ENCODE measurements around the gene TMEM9. TPM values are rescaled to one million over a fixed set of nuclear protein-coding genes. Genes with fewer than 3 reads are reported as not detected.
A peak's percentile ranks its signal among the peaks of the same experiment; 100 is the strongest.

The TMEM9 gene
- polyA plus RNA-seq, 3 donors = 13.6 to 43.6 (median 22.4) TPM

DNA sequence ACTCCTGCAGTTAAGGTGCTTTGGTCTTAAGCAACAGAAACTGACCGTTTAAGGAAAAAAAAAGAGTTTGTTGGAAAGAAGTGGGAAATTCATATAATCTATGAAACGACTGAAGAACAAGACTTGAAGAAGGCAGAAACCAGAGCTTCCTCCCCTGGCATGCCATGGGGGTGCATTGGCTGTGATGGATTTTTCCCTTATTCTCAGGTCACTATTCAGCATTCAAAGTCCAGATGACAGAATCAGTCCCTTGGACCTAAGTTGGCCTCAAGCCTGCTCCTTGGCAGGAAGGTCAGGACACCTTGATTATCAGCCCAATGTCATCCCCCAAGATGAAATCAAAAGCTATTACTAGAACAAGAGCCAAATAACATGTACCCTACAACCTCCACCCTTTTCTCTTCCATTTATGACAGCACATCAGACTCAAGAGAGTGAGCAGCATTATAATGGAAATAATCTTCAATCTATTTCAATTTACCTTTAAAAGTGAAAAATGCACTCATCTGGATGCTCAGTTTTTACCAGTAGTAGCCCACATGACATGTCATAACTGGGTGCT, 15.8 kb upstream of the TMEM9 start:
- intact Hi-C loops (cut with micrococcal nuclease) = no loop called here
- no peaks in the 10 kb centered on the region for H3K79me2 ChIP-seq (ENCODE audit: insufficient read depth, low read length)
- H3K4me1 ChIP-seq (ENCODE audit: control insufficient read depth in 1 of 2, insufficient read depth in 2 of 2, low read length in 2 of 2) = peaks cover 9 to 10% of the 10 kb centered on the region in 2 donors
- H3K4me2 ChIP-seq (replicated peaks; ENCODE audit: extremely low read depth, low read length, poor library complexity, severe bottlenecking) = peak overlapping the region; percentile 97
- H3K4me3 ChIP-seq (replicated peaks in 1 of 3; ENCODE audit: low read depth in 2 of 3, low read length in 3 of 3) = peak overlapping the region in 1 of 3 experiments; percentile 88
- no peak for DNase-seq
- Mint-ChIP-seq H3K36me3 (peaks cover 2 to 6% of the 10 kb centered on the region in 2 donors), H3K9me3 (peaks cover 0 to 7% (median 4%) of the 10 kb centered on the region in 7 donors), H3K4me3 (no peak overlapping the region), H3K27me3 (ENCODE audit: low read depth in 3 of 3) (peaks cover 6 to 21% (median 11%) of the 10 kb centered on the region in 3 donors), H3K27ac (peak overlapping the region in 2 of 7 donors; percentile 59 to 79), H3K4me1 (peaks cover 16% of the 10 kb centered on the region)
- 83% methylated on average over 1 of the region's 2 CpGs for WGBS (ENCODE audit: insufficient coverage)
- peaks cover 0 to 6% of the 10 kb centered on the region in 2 donors for H3K9me3 ChIP-seq (replicated peaks in 1 of 2; ENCODE audit: control insufficient read depth in 1 of 2, insufficient read depth in 1 of 2, low read length in 2 of 2)
- peaks cover 0 to 9% of the 10 kb centered on the region in 2 donors for H3K27me3 ChIP-seq (ENCODE audit: control insufficient read depth in 2 of 2, insufficient read depth in 2 of 2, low read length in 2 of 2)
- H3K9ac ChIP-seq (ENCODE audit: insufficient read depth, low read length, poor library complexity, severe bottlenecking) = no peak overlapping the region
- TF ChIP-seq, protein P1, sequence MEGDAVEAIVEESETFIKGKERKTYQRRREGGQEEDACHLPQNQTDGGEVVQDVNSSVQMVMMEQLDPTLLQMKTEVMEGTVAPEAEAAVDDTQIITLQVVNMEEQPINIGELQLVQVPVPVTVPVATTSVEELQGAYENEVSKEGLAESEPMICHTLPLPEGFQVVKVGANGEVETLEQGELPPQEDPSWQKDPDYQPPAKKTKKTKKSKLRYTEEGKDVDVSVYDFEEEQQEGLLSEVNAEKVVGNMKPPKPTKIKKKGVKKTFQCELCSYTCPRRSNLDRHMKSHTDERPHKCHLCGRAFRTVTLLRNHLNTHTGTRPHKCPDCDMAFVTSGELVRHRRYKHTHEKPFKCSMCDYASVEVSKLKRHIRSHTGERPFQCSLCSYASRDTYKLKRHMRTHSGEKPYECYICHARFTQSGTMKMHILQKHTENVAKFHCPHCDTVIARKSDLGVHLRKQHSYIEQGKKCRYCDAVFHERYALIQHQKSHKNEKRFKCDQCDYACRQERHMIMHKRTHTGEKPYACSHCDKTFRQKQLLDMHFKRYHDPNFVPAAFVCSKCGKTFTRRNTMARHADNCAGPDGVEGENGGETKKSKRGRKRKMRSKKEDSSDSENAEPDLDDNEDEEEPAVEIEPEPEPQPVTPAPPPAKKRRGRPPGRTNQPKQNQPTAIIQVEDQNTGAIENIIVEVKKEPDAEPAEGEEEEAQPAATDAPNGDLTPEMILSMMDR (IDR thresholded peaks at IDR 0.05) = no peak
- H3K27ac ChIP-seq (ENCODE audit: low read depth in 1 of 2, low read length in 2 of 2) = no peak overlapping the region
- no peak overlapping the region for H2AFZ ChIP-seq (ENCODE audit: insufficient read depth, low read depth, low read length, poor library complexity, severe bottlenecking)
- no peaks in the 10 kb centered on the region for H4K20me1 ChIP-seq (ENCODE audit: insufficient read depth, low read length)
- no peaks in the 10 kb centered on the region for H3K36me3 ChIP-seq (replicated peaks in 1 of 2; ENCODE audit: control insufficient read depth in 1 of 2, insufficient read depth in 2 of 2, low read length in 2 of 2)

GRCh38 chr1:201169203-201169602, 14.9 kb upstream of the TMEM9 start:
- Mint-ChIP-seq H3K9me3 (peaks cover 0 to 7% (median 4%) of the 10 kb centered on the region in 7 donors), H3K4me3 (peak overlapping the region in 1 of 2 donors; percentile 51), H3K27ac (no peak overlapping the region), H3K27me3 (ENCODE audit: low read depth in 3 of 3) (peaks cover 6 to 21% (median 11%) of the 10 kb centered on the region in 3 donors), H3K36me3 (peaks cover 2 to 6% of the 10 kb centered on the region in 2 donors), H3K4me1 (peaks cover 16% of the 10 kb centered on the region)
- H3K36me3 ChIP-seq (replicated peaks in 1 of 2; ENCODE audit: control insufficient read depth in 1 of 2, insufficient read depth in 2 of 2, low read length in 2 of 2) = no peaks in the 10 kb centered on the region
- no peak overlapping the region for H3K27ac ChIP-seq (ENCODE audit: low read depth in 1 of 2, low read length in 2 of 2)
- no peak overlapping the region for H3K9ac ChIP-seq (ENCODE audit: insufficient read depth, low read length, poor library complexity, severe bottlenecking)
- WGBS (ENCODE audit: insufficient coverage) = 100% methylated on average over 1 of the region's 3 CpGs
- H3K4me1 ChIP-seq (ENCODE audit: control insufficient read depth in 1 of 2, insufficient read depth in 2 of 2, low read length in 2 of 2) = peaks cover 9 to 10% of the 10 kb centered on the region in 2 donors
- no peak for DNase-seq
- H3K27me3 ChIP-seq (ENCODE audit: control insufficient read depth in 2 of 2, insufficient read depth in 2 of 2, low read length in 2 of 2) = peaks cover 2 to 9% of the 10 kb centered on the region in 2 donors
- H4K20me1 ChIP-seq (ENCODE audit: insufficient read depth, low read length) = no peaks in the 10 kb centered on the region
- H3K9me3 ChIP-seq (replicated peaks in 1 of 2; ENCODE audit: control insufficient read depth in 1 of 2, insufficient read depth in 1 of 2, low read length in 2 of 2) = peaks cover 0 to 6% of the 10 kb centered on the region in 2 donors
- intact Hi-C loops (cut with micrococcal nuclease) = no loop called here
- H3K4me3 ChIP-seq (replicated peaks in 1 of 3; ENCODE audit: low read depth in 2 of 3, low read length in 3 of 3) = no peak overlapping the region
- TF ChIP-seq, protein P1 (IDR thresholded peaks at IDR 0.05) = no peak
- H3K4me2 ChIP-seq (replicated peaks; ENCODE audit: extremely low read depth, low read length, poor library complexity, severe bottlenecking) = no peak overlapping the region
- H2AFZ ChIP-seq (ENCODE audit: insufficient read depth, low read depth, low read length, poor library complexity, severe bottlenecking) = no peak overlapping the region
- H3K79me2 ChIP-seq (ENCODE audit: insufficient read depth, low read length) = no peaks in the 10 kb centered on the region
